A673 (cell line): ENCODE measurements around the gene KLF7. TPM values are rescaled to one million over a fixed set of nuclear protein-coding genes. Genes with fewer than 3 reads are reported as not detected.

Experiments used
- BruUV-seq: library from RNA; stranded (reverse); fragments of 400-500 nt; replicated peaks from 2 replicates; lab custom pipeline; 2021; lab: Mats Ljungman, UMichigan
- CTCF ChIA-PET: fragments of 300-600 bp; sonication (Branson Sonifier 250); formaldehyde crosslinking; loops from one replicate; lab custom pipeline; 2022; ENCODE audit warnings: antibody characterized with exemption; lab: Charles Lee
- POLR2A ChIA-PET: fragments of 300-600 bp; sonication (Branson Sonifier 250); formaldehyde crosslinking; loops from one replicate; lab custom pipeline; 2022; ENCODE audit warnings: antibody characterized with exemption; ENCODE audit not compliant: low non-redundant PET; lab: Charles Lee
- DNase-seq: peaks from one replicate; pipeline ENCODE4 v3.0.0-alpha.2; 2015; ENCODE audit warnings: low spot score
- H3K27ac ChIP-seq: fragments of 200-600 bp; sonication (generic); 2 replicates; pipeline ENCODE4 v1.5.1; 2016; ENCODE audit warnings: mixed run types, low read depth, mild to moderate bottlenecking, mixed read lengths, antibody characterized with exemption, low read length; ENCODE audit not compliant: poor library complexity, severe bottlenecking
- H3K27me3 ChIP-seq: fragments of 200-600 bp; sonication (generic); replicated peaks from 2 replicates; pipeline ENCODE4 v1.6.1; 2017; ENCODE audit warnings: mixed run types, low read depth, mild to moderate bottlenecking, mixed read lengths, antibody characterized with exemption, low read length; ENCODE audit not compliant: insufficient read depth, poor library complexity
- H3K36me3 ChIP-seq: fragments of 200-600 bp; sonication (generic); 2 replicates; pipeline ENCODE4 v1.6.1; 2016; ENCODE audit warnings: mixed run types, mild to moderate bottlenecking, mixed read lengths, antibody characterized with exemption, low read length; ENCODE audit not compliant: insufficient read depth, poor library complexity, severe bottlenecking
- H3K4me1 ChIP-seq: fragments of 200-600 bp; sonication (generic); 2 replicates; pipeline ENCODE4 v1.6.1; 2017; ENCODE audit warnings: mixed run types, mild to moderate bottlenecking, mixed read lengths, antibody characterized with exemption, low read length; ENCODE audit not compliant: insufficient read depth, poor library complexity, severe bottlenecking
- H3K4me3 ChIP-seq: fragments of 200-600 bp; sonication (generic); 2 replicates; pipeline ENCODE4 v1.5.1; 2016; ENCODE audit warnings: low read depth, mixed run types, mild to moderate bottlenecking, mixed read lengths, low read length; ENCODE audit not compliant: poor library complexity, severe bottlenecking
- H3K9me3 ChIP-seq: fragments of 200-600 bp; sonication (generic); 2 replicates; pipeline ENCODE4 v1.6.1; 2016; ENCODE audit warnings: mixed run types, low read depth, mild to moderate bottlenecking, mixed read lengths, antibody characterized with exemption, low read length; ENCODE audit not compliant: poor library complexity, severe bottlenecking
- CTCF ChIP-seq: fragments of 300-800, 200-600 bp; sonication (generic); conservative IDR thresholded peaks from 2 replicates; pipeline ENCODE4 v1.5.1; 2017; ENCODE audit warnings: low read depth, mild to moderate bottlenecking, antibody characterized with exemption, low read length, moderate library complexity, mixed read lengths
- EZH2 ChIP-seq: fragments of 200-600 bp; sonication (generic); IDR thresholded peaks from 2 replicates; pipeline ENCODE4 v1.6.1; 2017; ENCODE audit warnings: borderline replicate concordance, low read depth, mild to moderate bottlenecking, mixed read lengths, antibody characterized with exemption, low read length; ENCODE audit not compliant: poor library complexity, severe bottlenecking
- intact Hi-C: fragments of 100-400 bp; cut with micrococcal nuclease; formaldehyde crosslinking; loops from one replicate; pipeline ENCODE4 v1.10.0; 2022; ENCODE audit not compliant: unreplicated experiment
- total RNA-seq: library from RNA; stranded (reverse); gene quantifications from 2 replicates; pipeline ENCODE4 v1.2.3, GENCODE V29; 2021

KLF7 gene
- total RNA-seq, 1 experiment from 2014 or later: 16.4 TPM

GRCh38 chr2:207143215-207144172 lies 22.3 kb downstream of the KLF7 start:
- Histone ChIP-seq H3K36me3 (no peaks in the 10 kb centered on the region), H3K9me3 (no peaks in the 10 kb centered on the region), H3K4me1 (peaks cover 11% of the 10 kb centered on the region), H3K27me3 (no peaks in the 10 kb centered on the region), H3K4me3 (no peak overlapping the region), H3K27ac (no peak overlapping the region)
- intact Hi-C loops: no loop called here
- no peak for TF ChIP-seq CTCF
- TF ChIP-seq EZH2: no peak
- ChIA-PET CTCF (no interaction called here), POLR2A (interaction anchor here (0.6 kb wide), 1 partner anchor 568 kb away, joined by 3 read pairs; the partner anchor contains the start of gene CCNYL1)
- no TSS peak for BruUV-seq
- DNase-seq: no peak

- Histone ChIP-seq H3K4me1 (peaks cover 19% of the 10 kb centered on the region), H3K36me3 (no peaks in the 10 kb centered on the region), H3K9me3 (no peaks in the 10 kb centered on the region), H3K4me3 (no peak overlapping the region), H3K27me3 (no peaks in the 10 kb centered on the region), H3K27ac (no peak overlapping the region)
- BruUV-seq: no TSS peak
- TF ChIP-seq EZH2: no peak
- TF ChIP-seq CTCF: no peak
- DNase-seq: no peak
- ChIA-PET CTCF (no interaction called here), POLR2A (no interaction called here)
- intact Hi-C loops: no loop called here
These were observed 23.3 kb downstream of the KLF7 start for GRCh38 chr2:207142461-207142860.

DNA sequence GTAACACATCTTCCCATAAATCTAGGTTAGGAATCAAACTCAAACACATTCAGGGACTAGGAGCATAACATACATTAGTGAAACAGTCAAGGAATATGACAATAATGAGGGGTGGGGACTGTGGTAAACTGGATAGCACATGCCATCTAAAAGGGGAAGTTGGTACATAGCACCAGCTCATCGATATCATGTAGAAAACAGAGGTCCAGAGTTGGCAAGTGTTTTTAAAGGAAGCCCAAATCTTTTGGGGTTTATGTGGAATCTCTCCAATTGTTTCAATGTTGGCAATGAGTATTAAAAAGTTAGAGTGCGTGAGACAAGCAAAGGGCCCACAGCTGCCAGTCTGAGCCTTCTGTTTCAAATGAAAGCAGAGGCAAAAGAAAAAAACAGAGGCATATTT lies 24.4 kb downstream of the KLF7 start:
- Histone ChIP-seq H3K36me3 (no peaks in the 10 kb centered on the region), H3K27ac (no peak overlapping the region), H3K4me1 (peaks cover 24% of the 10 kb centered on the region), H3K4me3 (no peak overlapping the region), H3K27me3 (no peaks in the 10 kb centered on the region), H3K9me3 (no peaks in the 10 kb centered on the region)
- ChIA-PET CTCF (no interaction called here), POLR2A (no interaction called here)
- TF ChIP-seq EZH2: no peak
- no peak for TF ChIP-seq CTCF
- BruUV-seq: no TSS peak
- intact Hi-C loops: no loop called here
- DNase-seq: no peak
